Mammary epithelial cell (primary cell): ENCODE data around the gene KIF2B.

Experiments used
- CTCF ChIP-seq, 2 donors: IDR thresholded peaks in 1 of 2; conservative IDR thresholded peaks in 1 of 2; 2 replicates each; pipeline ENCODE4 v1.5.1; 2011 to 2012; ENCODE audit warnings: inconsistent platforms in 2 of 2, low read length in 2 of 2, mild to moderate bottlenecking in 2 of 2, control low read depth in 1 of 2, low read depth in 1 of 2; ENCODE audit not compliant: insufficient read depth in 1 of 2; ENCODE audit errors: extremely low read depth in 1 of 2
- EZH2 ChIP-seq: IDR thresholded peaks from 2 replicates; pipeline ENCODE4 v1.6.1; 2012; ENCODE audit warnings: low read length, inconsistent platforms, borderline replicate concordance

DNA sequence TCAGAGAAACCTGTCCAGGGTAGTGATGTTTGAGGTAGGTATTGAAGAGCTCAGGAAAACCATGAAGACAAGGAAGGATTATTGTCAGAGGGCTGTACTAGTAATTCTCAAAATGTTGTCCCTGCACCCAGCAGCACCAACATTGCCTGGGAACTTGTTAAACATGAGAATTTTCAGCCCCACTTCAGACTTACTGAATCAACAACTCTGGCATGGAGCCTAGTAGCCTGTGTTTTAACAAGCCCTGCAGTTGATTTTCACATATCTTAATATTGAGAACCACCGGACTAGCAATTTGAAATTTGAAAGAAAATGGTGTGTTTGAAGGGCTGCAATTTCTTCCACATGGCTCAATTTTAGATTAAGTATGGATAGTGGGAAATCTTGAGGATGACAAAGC is 2.8 kb upstream of the KIF2B start:
- TF ChIP-seq CTCF (conservative IDR thresholded peaks at IDR 0.05 in 1 of 2, IDR thresholded peaks at IDR 0.05 in 1 of 2; ENCODE audit: extremely low read depth in 1 of 2, insufficient read depth in 1 of 2, low read depth in 1 of 2, low read length in 2 of 2) (no peak), EZH2 (no peak)
